HTERT RPE-1 (cell line): ENCODE data around the gene TNFRSF12A.
"Not testable (repeated sequence)": the region's sequence is repeated elsewhere in the genome, so short reads cannot be mapped to it uniquely, and the experiment has no call there.

Source experiments
- in situ Hi-C: fragments of 300-500 bp; cut with MboI; formaldehyde crosslinking; loops from 4 replicates; pipeline ENCODE4 v1.14.3; 2020; ENCODE audit warnings: low sequenced_read_pairs

Gene TNFRSF12A

GRCh38 chr16:3060339-3061127 is 40.4 kb downstream of the TNFRSF12A start:
- in situ Hi-C loops: no loop called here

GRCh38 chr16:3062553-3062952 is 42.4 kb downstream of the TNFRSF12A start:
- in situ Hi-C loops: no loop called here

GRCh38 chr16:3063625-3064386 is 43.6 kb downstream of the TNFRSF12A start:
- in situ Hi-C loops: no loop called here

GRCh38 chr16:3065069-3065741 is 45.0 kb downstream of the TNFRSF12A start, which contains the start of gene IL32:
IL32 (plus strand) TSS chr16:3065640; CDS start chr16:3065812, 172 bp downstream.
- in situ Hi-C loops: no loop called here

- in situ Hi-C loops: no loop called here
These were observed 45.7 kb downstream of the TNFRSF12A start for GRCh38 chr16:3065742-3066439.

GRCh38 chr16:3066440-3066748 is 46.2 kb downstream of the TNFRSF12A start:
- in situ Hi-C loops: no loop called here

GRCh38 chr16:3068487-3068886 is 48.3 kb downstream of the TNFRSF12A start:
- in situ Hi-C loops: no loop called here

GRCh38 chr16:3069146-3069545 is 49.0 kb downstream of the TNFRSF12A start:
- in situ Hi-C loops: not testable (repeated sequence)

GRCh38 chr16:3070608-3071111 is 50.5 kb downstream of the TNFRSF12A start:
- in situ Hi-C loops: no loop called here

GRCh38 chr16:3071655-3072054 is 51.5 kb downstream of the TNFRSF12A start:
- in situ Hi-C loops: no loop called here
